Measurements from ENCODE around the gene TTC9C.

TTC9C gene

GRCh38 chr11:62728171-62728988 is at the start of gene TTC9C:
Gene TTC9C, plus strand, starts transcription at chr11:62728486. Its CDS starts 363 bp downstream, at chr11:62728849.
- peak within 1 kb of the TSS; percentile 94 for H3K4me3 ChIP-seq (ENCODE audit: low read depth, low read length)
- DNase-seq (ENCODE audit: low read depth): peak; percentile 57
- in situ Hi-C loops (cut with HindIII; ENCODE audit: low sequenced_read_pairs): no loop called here
- no peak for TF ChIP-seq CTCF (IDR thresholded peaks at IDR 0.05; ENCODE audit: low read depth, low read length, missing control alignments)

GRCh38 chr11:62678770-62679696 is 49.3 kb upstream of the TTC9C start, which contains the start of gene UBXN1:
Gene UBXN1, minus strand, starts transcription at chr11:62679073. Its CDS starts 150 bp downstream, at chr11:62678923.
- in situ Hi-C loops (cut with HindIII; ENCODE audit: low sequenced_read_pairs): no loop called here
- DNase-seq (ENCODE audit: low read depth): peak; percentile 67
- no peak for TF ChIP-seq CTCF (IDR thresholded peaks at IDR 0.05; ENCODE audit: low read depth, low read length, missing control alignments)
- peak within 1 kb of the TSS; percentile 80 for H3K4me3 ChIP-seq (ENCODE audit: low read depth, low read length)

GRCh38 chr11:62680825-62681240 is 47.5 kb upstream of the TTC9C start:
- no peak overlapping the region for H3K4me3 ChIP-seq (ENCODE audit: low read depth, low read length)
- peak; percentile 57 for DNase-seq (ENCODE audit: low read depth)
- in situ Hi-C loops (cut with HindIII; ENCODE audit: low sequenced_read_pairs): no loop called here
- TF ChIP-seq CTCF (IDR thresholded peaks at IDR 0.05; ENCODE audit: low read depth, low read length, missing control alignments): peak; percentile 66

- no peak for TF ChIP-seq CTCF (IDR thresholded peaks at IDR 0.05; ENCODE audit: low read depth, low read length, missing control alignments)
- in situ Hi-C loops (cut with HindIII; ENCODE audit: low sequenced_read_pairs): no loop called here
- H3K4me3 ChIP-seq (ENCODE audit: low read depth, low read length): no peak overlapping the region
- no peak for DNase-seq (ENCODE audit: low read depth)
Measured at GRCh38 chr11:62682518-62682917, 45.8 kb upstream of the TTC9C start.

GRCh38 chr11:62687508-62688396 is 40.5 kb upstream of the TTC9C start:
- in situ Hi-C loops (cut with HindIII; ENCODE audit: low sequenced_read_pairs): no loop called here
- no peak for TF ChIP-seq CTCF (IDR thresholded peaks at IDR 0.05; ENCODE audit: low read depth, low read length, missing control alignments)
- H3K4me3 ChIP-seq (ENCODE audit: low read depth, low read length): no peak overlapping the region
- no peak for DNase-seq (ENCODE audit: low read depth)
